ENCODE results near the gene CCNG1. TPM values are rescaled to one million over a fixed set of nuclear protein-coding genes. Genes with fewer than 3 reads are reported as not detected.

CCNG1 gene
- total RNA-seq, 1 donor from 2014 or later, result 229 TPM

DNA sequence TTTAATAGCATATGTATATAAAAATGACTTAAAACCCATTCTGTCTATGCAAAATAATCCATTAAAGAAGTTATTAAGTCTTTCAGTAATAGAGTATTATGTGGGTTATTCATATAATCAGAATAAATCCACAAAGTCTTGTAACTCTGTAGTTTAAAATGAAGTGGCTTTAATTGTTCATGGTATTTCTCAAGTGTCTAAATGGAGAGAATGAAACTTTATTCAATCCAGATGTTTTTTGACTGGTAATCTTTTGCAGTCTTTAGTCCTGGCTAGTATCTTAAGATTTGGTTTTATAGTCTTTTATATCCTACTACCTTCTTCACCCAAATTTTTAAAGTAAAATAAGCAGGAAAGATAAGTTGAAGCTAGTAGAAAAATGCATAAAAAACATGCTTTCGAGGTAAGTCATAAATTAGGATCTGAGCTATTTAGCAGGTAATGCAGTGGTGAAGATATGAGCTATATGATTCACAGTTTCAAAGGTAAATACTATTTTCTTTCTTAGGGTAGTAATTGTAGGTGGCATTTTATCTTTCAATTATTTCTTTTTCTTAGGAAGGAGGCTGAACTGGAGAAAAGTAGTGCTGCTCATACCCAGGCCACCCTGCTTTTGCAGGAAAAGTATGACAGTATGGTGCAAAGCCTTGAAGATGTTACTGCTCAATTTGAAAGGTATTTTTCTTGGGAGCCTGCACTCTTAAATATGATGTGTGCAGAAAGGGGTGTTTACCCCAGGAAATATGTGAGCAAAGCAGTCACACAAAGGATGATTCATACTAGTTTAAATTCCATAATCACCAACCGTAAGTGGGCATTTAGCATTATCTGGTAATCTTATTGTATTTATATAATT is 41.0 kb downstream of the CCNG1 start:
- H3K36me3 Mint-ChIP-seq, result peaks cover 8% of the 10 kb centered on the region
- H3K4me1 Mint-ChIP-seq, result peaks cover 10% of the 10 kb centered on the region
- TF ChIP-seq, protein P1, sequence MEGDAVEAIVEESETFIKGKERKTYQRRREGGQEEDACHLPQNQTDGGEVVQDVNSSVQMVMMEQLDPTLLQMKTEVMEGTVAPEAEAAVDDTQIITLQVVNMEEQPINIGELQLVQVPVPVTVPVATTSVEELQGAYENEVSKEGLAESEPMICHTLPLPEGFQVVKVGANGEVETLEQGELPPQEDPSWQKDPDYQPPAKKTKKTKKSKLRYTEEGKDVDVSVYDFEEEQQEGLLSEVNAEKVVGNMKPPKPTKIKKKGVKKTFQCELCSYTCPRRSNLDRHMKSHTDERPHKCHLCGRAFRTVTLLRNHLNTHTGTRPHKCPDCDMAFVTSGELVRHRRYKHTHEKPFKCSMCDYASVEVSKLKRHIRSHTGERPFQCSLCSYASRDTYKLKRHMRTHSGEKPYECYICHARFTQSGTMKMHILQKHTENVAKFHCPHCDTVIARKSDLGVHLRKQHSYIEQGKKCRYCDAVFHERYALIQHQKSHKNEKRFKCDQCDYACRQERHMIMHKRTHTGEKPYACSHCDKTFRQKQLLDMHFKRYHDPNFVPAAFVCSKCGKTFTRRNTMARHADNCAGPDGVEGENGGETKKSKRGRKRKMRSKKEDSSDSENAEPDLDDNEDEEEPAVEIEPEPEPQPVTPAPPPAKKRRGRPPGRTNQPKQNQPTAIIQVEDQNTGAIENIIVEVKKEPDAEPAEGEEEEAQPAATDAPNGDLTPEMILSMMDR (IDR thresholded peaks at IDR 0.05; ENCODE audit: unreplicated experiment), result no peak
- no peak overlapping the region for H3K4me3 Mint-ChIP-seq
- H3K27me3 Mint-ChIP-seq (ENCODE audit: low read depth), result no peaks in the 10 kb centered on the region
- peak overlapping the region; percentile 67 for H3K27ac Mint-ChIP-seq
- DNase-seq (ENCODE audit: low spot score in 2 of 2, unreplicated experiment in 2 of 2), result no peak
- no peaks in the 10 kb centered on the region for H3K9me3 Mint-ChIP-seq

DNA sequence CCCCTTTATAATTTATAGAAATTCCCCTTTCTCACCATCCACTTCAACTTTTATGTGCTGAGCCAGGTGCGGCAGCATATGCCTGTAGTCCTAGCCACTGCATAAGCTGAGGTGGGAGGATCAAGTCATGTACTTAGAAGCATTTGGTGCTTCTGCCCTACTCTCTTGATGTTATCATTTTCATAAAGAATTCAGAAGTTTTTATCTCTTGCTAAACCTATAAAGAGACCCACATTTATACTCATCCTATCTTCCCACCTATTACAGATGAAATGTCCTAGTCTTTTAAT is 41.5 kb downstream of the CCNG1 start:
- Mint-ChIP-seq H3K4me3 (no peak overlapping the region), H3K27ac (no peak overlapping the region), H3K4me1 (peaks cover 10% of the 10 kb centered on the region), H3K9me3 (no peaks in the 10 kb centered on the region), H3K27me3 (ENCODE audit: low read depth) (no peaks in the 10 kb centered on the region), H3K36me3 (peaks cover 9% of the 10 kb centered on the region)
- DNase-seq (ENCODE audit: low spot score in 2 of 2, unreplicated experiment in 2 of 2), result no peak
- TF ChIP-seq, protein P1 (IDR thresholded peaks at IDR 0.05; ENCODE audit: unreplicated experiment), result no peak

DNA sequence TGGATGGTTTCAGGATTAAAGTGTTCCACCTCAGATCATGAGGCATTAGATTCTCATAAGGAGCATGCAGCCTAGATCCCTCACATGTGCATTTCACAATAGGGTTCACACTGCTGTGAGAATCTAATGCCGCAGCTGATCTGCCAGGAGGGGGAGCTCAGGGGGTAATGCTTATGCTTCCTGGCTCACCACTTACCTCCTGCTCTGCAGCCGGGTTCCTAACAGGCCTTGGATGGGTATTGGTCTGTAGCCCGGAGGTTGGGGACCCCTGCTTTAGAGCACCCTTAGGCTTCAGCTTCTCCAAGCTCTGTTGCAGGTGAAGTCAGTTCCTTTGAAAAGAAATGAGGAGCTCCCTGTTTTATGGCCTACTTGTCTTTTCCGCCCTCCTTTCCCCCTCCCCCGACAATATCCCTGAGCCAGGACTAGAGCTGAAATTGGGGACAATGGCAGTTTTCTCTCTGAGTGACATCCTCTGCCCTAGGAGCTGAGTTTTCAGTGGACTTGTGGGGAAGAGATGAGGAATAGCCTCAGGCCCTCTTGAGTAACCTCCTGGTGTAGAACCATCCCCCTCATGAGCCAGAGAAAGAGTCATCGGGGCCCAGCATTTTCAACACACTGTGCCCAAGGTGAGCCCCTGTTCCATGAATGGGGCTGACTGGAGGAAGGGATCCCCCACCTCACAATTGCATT is 51.8 kb downstream of the CCNG1 start:
- H3K9me3 Mint-ChIP-seq, result peaks cover 16% of the 10 kb centered on the region
- H3K4me3 Mint-ChIP-seq, result no peak overlapping the region
- no peak for DNase-seq (ENCODE audit: low spot score in 2 of 2, unreplicated experiment in 2 of 2)
- H3K4me1 Mint-ChIP-seq, result peaks cover 6% of the 10 kb centered on the region
- H3K27me3 Mint-ChIP-seq (ENCODE audit: low read depth), result no peaks in the 10 kb centered on the region
- H3K36me3 Mint-ChIP-seq, result peaks cover 27% of the 10 kb centered on the region
- peak overlapping the region; percentile 67 for H3K27ac Mint-ChIP-seq
- TF ChIP-seq, protein P1 (IDR thresholded peaks at IDR 0.05; ENCODE audit: unreplicated experiment), result no peak

DNA sequence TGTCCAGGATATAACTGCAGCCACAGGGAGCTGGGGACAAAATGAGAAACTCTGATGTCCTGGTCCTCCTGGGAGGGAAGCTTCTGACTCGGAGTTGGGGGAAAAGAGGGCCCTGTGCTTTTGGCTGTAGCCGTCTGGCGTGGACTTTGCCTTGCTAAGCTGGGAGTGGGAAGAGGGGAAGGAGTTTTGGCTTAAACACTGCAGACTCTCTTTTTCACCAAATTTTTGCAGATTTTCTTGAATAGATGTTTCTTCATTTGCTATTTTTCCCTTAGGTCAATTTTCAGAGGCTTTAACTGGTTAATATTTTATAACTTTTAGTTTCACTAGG is 52.3 kb downstream of the CCNG1 start:
- TF ChIP-seq, protein P1 (IDR thresholded peaks at IDR 0.05; ENCODE audit: unreplicated experiment), result no peak
- DNase-seq (ENCODE audit: low spot score in 2 of 2, unreplicated experiment in 2 of 2), result no peak
- H3K4me1 Mint-ChIP-seq, result peaks cover 6% of the 10 kb centered on the region
- H3K36me3 Mint-ChIP-seq, result peaks cover 24% of the 10 kb centered on the region
- H3K27ac Mint-ChIP-seq, result peak overlapping the region; percentile 67
- H3K4me3 Mint-ChIP-seq, result no peak overlapping the region
- H3K9me3 Mint-ChIP-seq, result peaks cover 16% of the 10 kb centered on the region
- no peaks in the 10 kb centered on the region for H3K27me3 Mint-ChIP-seq (ENCODE audit: low read depth)

Other genes with a start within 250 kb of the CCNG1 start
- 32.1 to 37.2 TPM (median 34.4 TPM) in 3 replicates for gene NUDCD2, start 22.5 kb downstream of the CCNG1 start, total RNA-seq
- gene HMMR, start 23.0 kb downstream of the CCNG1 start, total RNA-seq, result 8.7 to 9.8 TPM (median 9.4 TPM) in 3 replicates
- 44.5 to 45.5 TPM (median 44.6 TPM) in 3 replicates for gene MAT2B, start 68.0 kb downstream of the CCNG1 start, total RNA-seq

Data from mesothelial cell of epicardium (in vitro differentiated cells).